GM12873 (cell line): Measurements from ENCODE around the gene OR10H2.

ENCODE experiments used
- CTCF ChIP-seq: IDR thresholded peaks from 2 replicates; pipeline ENCODE4 v1.5.1; 2012; ENCODE audit warnings: low read depth, mild to moderate bottlenecking, moderate library complexity, low read length, control low read depth; ENCODE audit not compliant: insufficient read depth; ENCODE audit errors: missing control alignments

Gene OR10H2

GRCh38 chr19:15702534-15702930 is 25.3 kb upstream of the OR10H2 start:
- TF ChIP-seq CTCF, result no peak

- no peak for TF ChIP-seq CTCF
Measured at GRCh38 chr19:15714638-15715037, 13.2 kb upstream of the OR10H2 start.

GRCh38 chr19:15715642-15716041 is 12.2 kb upstream of the OR10H2 start:
- no peak for TF ChIP-seq CTCF

GRCh38 chr19:15717809-15718208 is 10.0 kb upstream of the OR10H2 start:
- no peak for TF ChIP-seq CTCF

GRCh38 chr19:15721268-15721667 is 6.6 kb upstream of the OR10H2 start:
- no peak for TF ChIP-seq CTCF

- no peak for TF ChIP-seq CTCF
Measured at GRCh38 chr19:15722956-15723355, 4.9 kb upstream of the OR10H2 start.

- no peak for TF ChIP-seq CTCF
Measured at GRCh38 chr19:15730538-15730937, 2.7 kb downstream of the OR10H2 start.
